ENCODE measurements around the gene ADAP1. TPM values are rescaled to one million over a fixed set of nuclear protein-coding genes. Genes with fewer than 3 reads are reported as not detected.

The ADAP1 gene
- polyA plus RNA-seq, 3 donors: 49.1 to 117 (median 72.2) TPM

DNA sequence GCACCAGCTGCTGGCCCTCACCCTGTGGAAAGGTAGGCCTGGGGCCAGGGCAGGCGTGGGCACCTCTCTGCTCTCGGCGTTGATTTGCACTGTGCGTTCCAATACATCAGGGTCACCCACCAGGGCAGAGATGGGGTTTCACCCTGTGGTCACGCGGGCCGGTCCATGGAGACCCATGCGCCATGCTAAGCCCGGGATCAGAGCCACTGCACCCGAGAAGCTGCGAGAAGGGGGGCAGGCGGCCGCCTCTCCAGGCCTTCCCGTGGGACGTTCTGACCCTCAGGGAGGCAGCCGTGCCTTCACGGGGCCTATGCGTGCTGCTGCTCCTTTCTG lies 67.0 kb downstream of the ADAP1 start:
- peaks cover 54 to 56% of the 10 kb centered on the region in 2 donors for H3K36me3 ChIP-seq (replicated peaks in 1 of 2; ENCODE audit: control insufficient read depth in 1 of 2, insufficient read depth in 2 of 2, low read length in 2 of 2)
- H3K4me3 ChIP-seq (replicated peaks in 1 of 3; ENCODE audit: low read depth in 2 of 3, low read length in 3 of 3): no peak overlapping the region
- no peaks in the 10 kb centered on the region for H3K27me3 Mint-ChIP-seq (ENCODE audit: low read depth in 3 of 3)
- peaks cover 97% of the 10 kb centered on the region for H4K20me1 ChIP-seq (ENCODE audit: insufficient read depth, low read length)
- H3K27ac Mint-ChIP-seq: no peak overlapping the region
- no peak overlapping the region for H2AFZ ChIP-seq (ENCODE audit: insufficient read depth, low read depth, low read length, poor library complexity, severe bottlenecking)
- no peak overlapping the region for H3K4me2 ChIP-seq (replicated peaks; ENCODE audit: extremely low read depth, low read length, poor library complexity, severe bottlenecking)
- TF ChIP-seq, protein P1, sequence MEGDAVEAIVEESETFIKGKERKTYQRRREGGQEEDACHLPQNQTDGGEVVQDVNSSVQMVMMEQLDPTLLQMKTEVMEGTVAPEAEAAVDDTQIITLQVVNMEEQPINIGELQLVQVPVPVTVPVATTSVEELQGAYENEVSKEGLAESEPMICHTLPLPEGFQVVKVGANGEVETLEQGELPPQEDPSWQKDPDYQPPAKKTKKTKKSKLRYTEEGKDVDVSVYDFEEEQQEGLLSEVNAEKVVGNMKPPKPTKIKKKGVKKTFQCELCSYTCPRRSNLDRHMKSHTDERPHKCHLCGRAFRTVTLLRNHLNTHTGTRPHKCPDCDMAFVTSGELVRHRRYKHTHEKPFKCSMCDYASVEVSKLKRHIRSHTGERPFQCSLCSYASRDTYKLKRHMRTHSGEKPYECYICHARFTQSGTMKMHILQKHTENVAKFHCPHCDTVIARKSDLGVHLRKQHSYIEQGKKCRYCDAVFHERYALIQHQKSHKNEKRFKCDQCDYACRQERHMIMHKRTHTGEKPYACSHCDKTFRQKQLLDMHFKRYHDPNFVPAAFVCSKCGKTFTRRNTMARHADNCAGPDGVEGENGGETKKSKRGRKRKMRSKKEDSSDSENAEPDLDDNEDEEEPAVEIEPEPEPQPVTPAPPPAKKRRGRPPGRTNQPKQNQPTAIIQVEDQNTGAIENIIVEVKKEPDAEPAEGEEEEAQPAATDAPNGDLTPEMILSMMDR (IDR thresholded peaks at IDR 0.05): no peak
- no peaks in the 10 kb centered on the region for H3K27me3 ChIP-seq (ENCODE audit: control insufficient read depth in 2 of 2, insufficient read depth in 2 of 2, low read length in 2 of 2)
- H3K79me2 ChIP-seq (ENCODE audit: insufficient read depth, low read length): peaks cover 60% of the 10 kb centered on the region
- H3K4me1 Mint-ChIP-seq: peaks cover 2% of the 10 kb centered on the region
- H3K4me3 Mint-ChIP-seq: no peak overlapping the region
- WGBS (ENCODE audit: insufficient coverage): 98% methylated on average over 18 of the region's 18 CpGs
- intact Hi-C loops (cut with micrococcal nuclease): loop anchor here in 1 of 2 donors (10.0 kb wide), 1 partner anchor 267 kb away; no protein-coding TSS in a partner anchor
- H3K9me3 ChIP-seq (replicated peaks in 1 of 2; ENCODE audit: control insufficient read depth in 1 of 2, insufficient read depth in 1 of 2, low read length in 2 of 2): no peaks in the 10 kb centered on the region
- H3K27ac ChIP-seq (ENCODE audit: low read depth in 1 of 2, low read length in 2 of 2): no peak overlapping the region
- peaks cover 0 to 2% (median 0%) of the 10 kb centered on the region in 7 donors for H3K9me3 Mint-ChIP-seq
- H3K9ac ChIP-seq (ENCODE audit: insufficient read depth, low read length, poor library complexity, severe bottlenecking): no peak overlapping the region
- no peaks in the 10 kb centered on the region for H3K4me1 ChIP-seq (ENCODE audit: control insufficient read depth in 1 of 2, insufficient read depth in 2 of 2, low read length in 2 of 2)
- no peak for DNase-seq
- peaks cover 36 to 64% of the 10 kb centered on the region in 2 donors for H3K36me3 Mint-ChIP-seq

DNA sequence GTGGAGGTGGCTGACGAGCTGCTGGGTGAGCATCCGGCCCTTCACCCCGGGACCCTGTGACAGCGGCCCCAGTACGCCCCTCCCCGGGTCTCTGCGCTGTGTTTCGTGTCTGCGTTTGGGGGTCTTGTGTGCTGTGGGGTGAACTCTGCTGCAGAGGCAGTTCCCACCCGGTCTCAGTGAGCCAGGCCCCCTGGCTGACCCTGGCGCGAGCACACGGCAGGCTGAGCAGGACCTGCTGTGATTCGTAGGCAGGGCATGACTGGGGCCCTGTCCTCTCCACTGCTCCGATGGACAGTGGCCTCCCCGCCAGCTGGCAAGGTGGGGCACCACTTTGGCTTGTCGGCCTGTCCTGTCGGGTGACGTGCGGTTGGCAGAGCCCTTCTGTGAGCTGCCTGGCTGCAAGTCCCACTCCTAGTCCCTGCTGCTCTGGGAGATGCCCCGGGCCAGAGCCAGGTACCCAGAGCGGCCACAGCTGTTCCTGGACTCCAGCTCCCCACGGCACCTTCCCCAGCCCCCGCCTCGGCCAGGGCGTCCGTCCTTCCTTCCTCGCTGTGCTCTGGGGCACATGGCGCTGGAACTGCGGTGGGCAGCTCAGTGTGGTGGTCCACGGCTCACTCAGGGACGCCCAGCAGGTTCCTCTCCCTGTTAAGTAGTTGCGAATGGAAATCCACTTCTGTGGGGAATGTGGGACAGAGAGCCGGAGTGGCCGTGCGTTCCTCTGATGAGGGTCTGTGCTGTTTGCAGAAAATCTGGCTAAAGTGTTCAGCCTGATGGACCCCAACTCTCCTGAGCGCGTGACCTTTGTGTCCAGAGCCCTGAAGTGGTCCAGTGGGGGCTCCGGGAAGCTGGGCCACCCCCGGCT lies 67.6 kb downstream of the ADAP1 start:
- TF ChIP-seq, protein P1 (IDR thresholded peaks at IDR 0.05): no peak
- H3K36me3 Mint-ChIP-seq: peaks cover 34 to 62% of the 10 kb centered on the region in 2 donors
- no peaks in the 10 kb centered on the region for H3K4me1 ChIP-seq (ENCODE audit: control insufficient read depth in 1 of 2, insufficient read depth in 2 of 2, low read length in 2 of 2)
- H3K9me3 Mint-ChIP-seq: peaks cover 0 to 2% (median 0%) of the 10 kb centered on the region in 7 donors
- H3K9ac ChIP-seq (ENCODE audit: insufficient read depth, low read length, poor library complexity, severe bottlenecking): no peak overlapping the region
- H3K4me1 Mint-ChIP-seq: peaks cover 2% of the 10 kb centered on the region
- no peaks in the 10 kb centered on the region for H3K9me3 ChIP-seq (replicated peaks in 1 of 2; ENCODE audit: control insufficient read depth in 1 of 2, insufficient read depth in 1 of 2, low read length in 2 of 2)
- H2AFZ ChIP-seq (ENCODE audit: insufficient read depth, low read depth, low read length, poor library complexity, severe bottlenecking): no peak overlapping the region
- 97% methylated on average over 36 of the region's 40 CpGs for WGBS (ENCODE audit: insufficient coverage)
- no peaks in the 10 kb centered on the region for H3K27me3 Mint-ChIP-seq (ENCODE audit: low read depth in 3 of 3)
- H3K4me2 ChIP-seq (replicated peaks; ENCODE audit: extremely low read depth, low read length, poor library complexity, severe bottlenecking): no peak overlapping the region
- peaks cover 66% of the 10 kb centered on the region for H3K79me2 ChIP-seq (ENCODE audit: insufficient read depth, low read length)
- intact Hi-C loops (cut with micrococcal nuclease): loop anchor here in 1 of 2 donors (10.0 kb wide), 1 partner anchor 268 kb away; no protein-coding TSS in a partner anchor
- peaks cover 50 to 53% of the 10 kb centered on the region in 2 donors for H3K36me3 ChIP-seq (replicated peaks in 1 of 2; ENCODE audit: control insufficient read depth in 1 of 2, insufficient read depth in 2 of 2, low read length in 2 of 2)
- no peak overlapping the region for H3K27ac ChIP-seq (ENCODE audit: low read depth in 1 of 2, low read length in 2 of 2)
- peaks cover 97% of the 10 kb centered on the region for H4K20me1 ChIP-seq (ENCODE audit: insufficient read depth, low read length)
- peak overlapping the region in 1 of 7 donors; percentile 41 for H3K27ac Mint-ChIP-seq
- no peak overlapping the region for H3K4me3 ChIP-seq (replicated peaks in 1 of 3; ENCODE audit: low read depth in 2 of 3, low read length in 3 of 3)
- H3K4me3 Mint-ChIP-seq: no peak overlapping the region
- H3K27me3 ChIP-seq (ENCODE audit: control insufficient read depth in 2 of 2, insufficient read depth in 2 of 2, low read length in 2 of 2): no peaks in the 10 kb centered on the region
- no peak for DNase-seq
